C4-2B (cell line): ENCODE measurements around the gene ARHGAP42.

ENCODE experiments used
- H3K27ac ChIP-seq: fragments of 450-650 bp; 2 replicates; pipeline ENCODE4 v1.5.1; 2017
- ZFX ChIP-seq: fragments of 450-650 bp; IDR thresholded peaks from 2 replicates; pipeline ENCODE4 v1.6.1; 2017
- TF ChIP-seq, protein P1 (sequence below): fragments of 450-650 bp; conservative IDR thresholded peaks from 2 replicates; pipeline ENCODE4 v1.5.1; 2017; ENCODE audit warnings: mild to moderate bottlenecking

Gene ARHGAP42

DNA sequence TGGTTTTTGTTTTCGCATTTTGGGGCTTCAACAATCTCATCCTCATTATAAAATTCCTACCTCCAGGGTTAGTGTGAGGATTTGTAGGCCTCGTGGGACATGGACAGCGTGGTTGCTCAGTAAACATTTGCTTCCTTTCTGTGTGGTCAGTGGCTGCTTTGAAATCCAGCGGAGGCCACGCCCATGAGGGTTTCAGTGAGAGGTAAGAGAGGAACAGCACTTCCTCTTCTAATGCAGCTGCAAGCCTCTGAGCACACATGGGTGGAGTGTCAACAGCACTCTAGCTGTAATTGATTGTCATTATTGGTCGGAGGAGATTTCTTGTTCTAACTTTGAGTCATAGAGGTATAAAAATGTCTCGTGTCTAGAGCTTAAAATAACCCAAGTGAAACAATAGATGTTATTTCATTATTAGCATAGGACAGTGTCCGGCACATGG lies 6.0 kb upstream of the ARHGAP42 start:
- H3K27ac ChIP-seq, result no peak overlapping the region
- TF ChIP-seq, protein P1, sequence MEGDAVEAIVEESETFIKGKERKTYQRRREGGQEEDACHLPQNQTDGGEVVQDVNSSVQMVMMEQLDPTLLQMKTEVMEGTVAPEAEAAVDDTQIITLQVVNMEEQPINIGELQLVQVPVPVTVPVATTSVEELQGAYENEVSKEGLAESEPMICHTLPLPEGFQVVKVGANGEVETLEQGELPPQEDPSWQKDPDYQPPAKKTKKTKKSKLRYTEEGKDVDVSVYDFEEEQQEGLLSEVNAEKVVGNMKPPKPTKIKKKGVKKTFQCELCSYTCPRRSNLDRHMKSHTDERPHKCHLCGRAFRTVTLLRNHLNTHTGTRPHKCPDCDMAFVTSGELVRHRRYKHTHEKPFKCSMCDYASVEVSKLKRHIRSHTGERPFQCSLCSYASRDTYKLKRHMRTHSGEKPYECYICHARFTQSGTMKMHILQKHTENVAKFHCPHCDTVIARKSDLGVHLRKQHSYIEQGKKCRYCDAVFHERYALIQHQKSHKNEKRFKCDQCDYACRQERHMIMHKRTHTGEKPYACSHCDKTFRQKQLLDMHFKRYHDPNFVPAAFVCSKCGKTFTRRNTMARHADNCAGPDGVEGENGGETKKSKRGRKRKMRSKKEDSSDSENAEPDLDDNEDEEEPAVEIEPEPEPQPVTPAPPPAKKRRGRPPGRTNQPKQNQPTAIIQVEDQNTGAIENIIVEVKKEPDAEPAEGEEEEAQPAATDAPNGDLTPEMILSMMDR, result no peak
- TF ChIP-seq ZFX, result no peak

DNA sequence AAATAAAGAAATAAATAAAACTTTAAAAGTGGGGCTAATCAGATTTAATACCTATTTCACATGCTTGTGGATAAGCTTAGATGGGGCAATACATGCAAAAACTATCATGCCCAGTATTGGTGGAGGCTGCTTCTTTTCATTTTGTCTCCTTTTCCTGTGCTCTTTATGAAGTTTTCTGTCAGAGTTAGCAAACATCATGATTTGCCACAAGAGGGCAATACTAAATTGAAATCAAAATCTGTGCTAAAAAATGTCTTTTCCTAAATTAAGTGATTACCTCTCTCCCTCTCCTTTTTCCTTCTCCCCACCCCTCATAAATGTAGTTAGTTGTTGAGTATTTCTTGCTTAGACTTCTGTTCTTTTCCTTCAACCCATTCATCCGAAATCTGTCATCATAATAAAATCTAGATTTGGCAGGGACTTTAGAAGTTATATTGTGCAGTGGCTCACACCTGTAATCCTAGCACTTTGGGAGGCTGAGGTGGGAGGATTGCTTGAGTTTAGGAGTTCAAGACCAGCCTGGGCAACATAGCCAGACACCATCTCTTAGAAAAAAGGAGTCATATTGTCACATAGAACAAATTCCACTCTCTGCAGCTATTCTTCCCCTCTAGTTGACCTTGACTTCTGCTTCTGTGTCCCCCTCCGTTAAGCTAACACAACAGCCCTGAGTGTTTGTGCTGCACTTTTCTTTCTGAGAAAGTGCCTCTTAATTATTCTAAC lies 4.7 kb upstream of the ARHGAP42 start:
- TF ChIP-seq, protein P1, result peak; percentile 67
- TF ChIP-seq ZFX, result no peak
- H3K27ac ChIP-seq, result no peak overlapping the region

DNA sequence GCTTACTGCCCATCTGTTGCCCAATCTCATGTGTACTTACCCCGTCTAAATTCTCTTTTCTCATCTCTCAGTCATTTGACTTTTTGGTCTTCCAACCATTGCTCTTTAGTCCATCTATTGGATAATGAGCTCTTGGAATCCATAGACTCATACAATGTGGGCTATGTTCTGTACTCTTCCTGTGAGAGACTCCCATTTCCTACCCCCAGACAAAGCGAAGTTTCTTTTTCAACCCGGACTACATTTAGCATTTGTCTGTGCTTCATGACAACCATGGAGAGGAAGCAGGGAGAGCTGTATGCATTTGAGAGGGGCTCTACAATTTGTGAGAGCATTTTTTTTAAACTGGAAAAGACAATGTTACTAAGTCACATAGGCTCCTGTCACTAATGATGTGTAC lies 4.0 kb upstream of the ARHGAP42 start:
- no peak overlapping the region for H3K27ac ChIP-seq
- TF ChIP-seq ZFX, result no peak
- TF ChIP-seq, protein P1, result no peak

DNA sequence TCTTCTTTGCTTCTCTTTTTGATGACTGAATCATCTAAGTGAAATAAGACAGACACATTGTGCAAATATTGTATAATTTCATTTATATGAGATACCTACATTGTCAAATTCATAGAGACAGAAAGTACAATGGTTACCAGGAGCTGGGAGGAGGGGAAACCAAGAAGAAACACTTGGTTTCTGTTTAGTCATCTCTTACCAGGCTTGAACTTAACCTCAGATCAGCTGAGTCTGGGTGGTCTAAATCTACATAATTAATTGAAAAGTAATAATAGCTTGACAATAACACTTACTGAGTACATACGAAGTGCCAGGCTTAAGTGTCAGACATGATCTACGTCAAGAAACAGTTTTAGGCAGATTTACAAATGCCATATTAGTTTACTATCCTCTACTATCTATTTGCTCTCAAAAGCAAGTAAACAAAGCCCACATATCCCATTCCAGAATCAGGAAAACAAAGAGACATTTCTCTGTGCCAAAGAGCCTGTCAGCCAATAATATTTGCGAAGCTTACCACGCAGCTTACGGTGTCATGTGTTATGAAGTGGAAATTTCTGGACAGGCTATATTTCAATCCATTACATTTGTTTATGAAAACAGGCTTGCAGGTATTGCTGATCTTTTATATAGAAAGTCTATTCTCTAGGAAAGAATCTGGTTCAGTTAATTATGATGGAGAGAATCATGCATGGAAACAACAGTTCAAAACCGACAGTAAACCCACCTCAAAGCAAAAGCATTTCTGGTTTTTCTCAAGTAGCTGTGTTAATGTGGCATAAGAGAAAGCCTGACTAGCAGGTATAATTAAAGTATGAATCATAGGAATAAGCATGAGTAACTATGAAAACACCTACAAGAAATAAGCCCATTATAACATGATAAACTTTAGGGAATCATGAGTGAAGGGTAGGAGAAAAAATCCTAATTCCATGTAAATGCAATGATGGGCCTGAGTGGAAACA lies 2.7 kb upstream of the ARHGAP42 start:
- TF ChIP-seq, protein P1, result no peak
- TF ChIP-seq ZFX, result no peak
- no peak overlapping the region for H3K27ac ChIP-seq

DNA sequence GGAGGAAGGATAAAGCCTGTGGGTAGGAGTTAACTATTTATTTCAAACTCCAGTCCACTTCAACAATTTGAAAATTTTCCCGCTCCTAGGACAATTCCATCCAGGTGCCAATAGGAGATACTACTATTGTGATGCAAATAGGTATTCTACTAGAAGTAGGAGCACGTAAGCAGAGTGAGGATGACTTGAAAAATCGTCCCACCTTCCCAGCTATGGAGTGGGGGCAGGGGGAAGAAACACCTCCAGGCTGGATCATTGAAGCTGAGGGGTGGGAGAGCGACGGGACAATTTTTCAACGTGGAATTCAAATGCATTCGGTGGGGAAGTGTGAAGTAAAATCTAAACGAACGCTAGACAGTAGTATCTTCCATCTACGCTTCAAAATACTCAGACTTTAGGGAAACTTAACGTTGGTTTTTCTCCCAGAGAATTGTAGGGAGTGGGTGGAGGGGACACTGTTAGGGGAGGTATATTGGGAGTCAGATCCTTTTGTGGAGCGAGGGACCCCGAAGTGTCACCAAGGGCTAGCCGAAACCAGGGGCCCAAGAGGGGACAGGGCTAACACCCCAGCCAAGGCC lies 523 bp upstream of the ARHGAP42 start:
- peak overlapping the region; percentile 77 for H3K27ac ChIP-seq
- TF ChIP-seq, protein P1, result no peak
- no peak for TF ChIP-seq ZFX

DNA sequence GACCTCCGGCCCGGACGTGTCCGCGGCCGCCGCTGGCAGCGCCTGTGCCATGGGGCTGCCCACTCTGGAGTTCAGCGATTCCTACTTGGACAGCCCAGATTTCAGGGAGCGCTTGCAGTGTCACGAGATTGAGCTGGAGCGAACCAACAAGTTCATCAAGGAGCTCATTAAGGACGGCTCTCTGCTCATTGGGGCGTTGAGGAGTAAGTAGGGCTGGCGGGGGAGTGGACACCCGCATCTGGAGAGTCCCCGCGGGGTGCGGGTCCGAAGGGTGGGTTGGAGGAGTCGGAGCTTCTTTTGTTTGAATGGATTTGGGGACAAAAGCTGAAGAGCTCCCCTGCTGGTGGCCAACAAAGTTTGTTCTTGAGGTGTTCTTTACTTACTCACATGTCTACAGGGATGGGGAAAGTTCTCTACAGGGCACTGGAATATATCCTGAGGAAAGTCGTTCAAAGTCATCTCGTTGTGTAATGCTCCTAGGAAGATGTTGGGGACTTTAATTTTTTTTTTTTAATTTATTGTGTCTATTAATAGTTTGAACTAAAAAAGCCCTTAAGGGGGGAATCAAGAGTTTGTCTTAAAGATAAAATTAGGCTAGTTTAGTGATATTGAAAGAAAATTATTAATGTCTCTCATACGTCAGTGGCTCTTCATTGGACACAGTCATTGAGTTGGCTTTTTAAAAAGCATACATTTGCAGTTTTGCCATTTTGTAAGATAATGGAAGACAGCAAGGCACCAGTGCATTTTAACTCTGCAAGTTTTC lies 725 bp downstream of the ARHGAP42 start:
- H3K27ac ChIP-seq, result peak overlapping the region; percentile 77
- no peak for TF ChIP-seq ZFX
- TF ChIP-seq, protein P1, result peak; percentile 90
